ENCODE data around the gene OMA1. TPM values are rescaled to one million over a fixed set of nuclear protein-coding genes. Genes with fewer than 3 reads are reported as not detected.

The OMA1 gene
- polyA plus RNA-seq, 3 donors, result 11.2 to 24.5 (median 15.3) TPM

- intact Hi-C loops (cut with micrococcal nuclease), result no loop called here
- peaks cover 5 to 52% of the 10 kb centered on the region in 2 donors for H3K27me3 ChIP-seq (ENCODE audit: control insufficient read depth in 2 of 2, insufficient read depth in 2 of 2, low read length in 2 of 2)
These were observed 26.6 kb upstream of the OMA1 start for GRCh38 chr1:58573138-58573537.

GRCh38 chr1:58572690-58573089, 26.2 kb upstream of the OMA1 start:
- WGBS (ENCODE audit: insufficient coverage), result 88% methylated on average over 1 of the region's 2 CpGs
- no peak overlapping the region for H2AFZ ChIP-seq (ENCODE audit: insufficient read depth, low read depth, low read length, poor library complexity, severe bottlenecking)
- H3K79me2 ChIP-seq (ENCODE audit: insufficient read depth, low read length), result peaks cover 26% of the 10 kb centered on the region
- H3K27me3 ChIP-seq (ENCODE audit: control insufficient read depth in 2 of 2, insufficient read depth in 2 of 2, low read length in 2 of 2), result peaks cover 3 to 48% of the 10 kb centered on the region in 2 donors
- H3K4me1 ChIP-seq (ENCODE audit: control insufficient read depth in 1 of 2, insufficient read depth in 2 of 2, low read length in 2 of 2), result peaks cover 17 to 33% of the 10 kb centered on the region in 2 donors
- Mint-ChIP-seq H3K9me3 (peaks cover 0 to 19% (median 8%) of the 10 kb centered on the region in 7 donors), H3K27me3 (ENCODE audit: low read depth in 3 of 3) (peaks cover 22 to 59% (median 37%) of the 10 kb centered on the region in 3 donors), H3K4me1 (peaks cover 22% of the 10 kb centered on the region), H3K4me3 (peak overlapping the region in 1 of 2 donors; percentile 28), H3K27ac (peak overlapping the region in 1 of 7 donors; percentile 26), H3K36me3 (peaks cover 9 to 11% of the 10 kb centered on the region in 2 donors)
- H4K20me1 ChIP-seq (ENCODE audit: insufficient read depth, low read length), result no peaks in the 10 kb centered on the region
- H3K27ac ChIP-seq (ENCODE audit: low read depth in 1 of 2, low read length in 2 of 2), result no peak overlapping the region
- H3K4me3 ChIP-seq (replicated peaks in 1 of 3; ENCODE audit: low read depth in 2 of 3, low read length in 3 of 3), result no peak overlapping the region
- no peak for TF ChIP-seq CTCF (IDR thresholded peaks at IDR 0.05)
- intact Hi-C loops (cut with micrococcal nuclease), result no loop called here
- no peak overlapping the region for H3K9ac ChIP-seq (ENCODE audit: insufficient read depth, low read length, poor library complexity, severe bottlenecking)
- H3K36me3 ChIP-seq (replicated peaks in 1 of 2; ENCODE audit: control insufficient read depth in 1 of 2, insufficient read depth in 2 of 2, low read length in 2 of 2), result no peaks in the 10 kb centered on the region
- no peak for DNase-seq
- H3K9me3 ChIP-seq (replicated peaks in 1 of 2; ENCODE audit: control insufficient read depth in 1 of 2, insufficient read depth in 1 of 2, low read length in 2 of 2), result no peaks in the 10 kb centered on the region
- H3K4me2 ChIP-seq (replicated peaks; ENCODE audit: extremely low read depth, low read length, poor library complexity, severe bottlenecking), result no peak overlapping the region

More at GRCh38 chr1:58573138-58573537, 26.6 kb upstream of the OMA1 start:
- Mint-ChIP-seq H3K9me3 (peaks cover 0 to 19% (median 8%) of the 10 kb centered on the region in 7 donors), H3K36me3 (peaks cover 9 to 13% of the 10 kb centered on the region in 2 donors), H3K4me3 (peak overlapping the region in 1 of 2 donors; percentile 28), H3K4me1 (peaks cover 26% of the 10 kb centered on the region), H3K27me3 (ENCODE audit: low read depth in 3 of 3) (peaks cover 25 to 63% (median 41%) of the 10 kb centered on the region in 3 donors), H3K27ac (no peak overlapping the region)
- Histone ChIP-seq H3K4me2 (replicated peaks; ENCODE audit: extremely low read depth, low read length, poor library complexity, severe bottlenecking) (no peak overlapping the region), H3K27ac (ENCODE audit: low read depth in 1 of 2, low read length in 2 of 2) (no peak overlapping the region), H3K79me2 (ENCODE audit: insufficient read depth, low read length) (peaks cover 29% of the 10 kb centered on the region), H4K20me1 (ENCODE audit: insufficient read depth, low read length) (no peaks in the 10 kb centered on the region), H2AFZ (ENCODE audit: insufficient read depth, low read depth, low read length, poor library complexity, severe bottlenecking) (no peak overlapping the region), H3K4me3 (replicated peaks in 1 of 3; ENCODE audit: low read depth in 2 of 3, low read length in 3 of 3) (no peak overlapping the region), H3K36me3 (replicated peaks in 1 of 2; ENCODE audit: control insufficient read depth in 1 of 2, insufficient read depth in 2 of 2, low read length in 2 of 2) (no peaks in the 10 kb centered on the region), H3K9me3 (replicated peaks in 1 of 2; ENCODE audit: control insufficient read depth in 1 of 2, insufficient read depth in 1 of 2, low read length in 2 of 2) (no peaks in the 10 kb centered on the region), H3K4me1 (ENCODE audit: control insufficient read depth in 1 of 2, insufficient read depth in 2 of 2, low read length in 2 of 2) (peaks cover 22 to 38% of the 10 kb centered on the region in 2 donors), H3K9ac (ENCODE audit: insufficient read depth, low read length, poor library complexity, severe bottlenecking) (no peak overlapping the region)
- DNase-seq, result no peak
- no CpG with 5 or more reads among the region's 2 CpGs for WGBS (ENCODE audit: insufficient coverage)
- no peak for TF ChIP-seq CTCF (IDR thresholded peaks at IDR 0.05)
